Right lobe of liver (tissue), 4 donors: ENCODE measurements around the gene ADARB2.

Source experiments
- CTCF ChIP-seq, 4 donors: fragments of 200-600 bp in 3 of 4; fragments of 450-650 bp in 1 of 4; IDR thresholded peaks; one replicate each; pipeline versions ENCODE4 v1.5.1 to v1.8.0; 2016 to 2022; ENCODE audit warnings: antibody characterized with exemption in 4 of 4, mild to moderate bottlenecking in 2 of 4
- POLR2A ChIP-seq: fragments of 450-650 bp; IDR thresholded peaks from one replicate; pipeline ENCODE4 v1.6.1; 2017; ENCODE audit warnings: antibody characterized with exemption, mild to moderate bottlenecking
- donor health status: DM: no; HTN: no; CAD: no.
- donor health status: DM: no; HTN: no; CAD: no.
- donor health status: DM: no; HTN: yes; CAD: no.

- TF ChIP-seq CTCF (IDR thresholded peaks at IDR 0.05) (no peak), POLR2A (no peak)
These were observed 65.1 kb downstream of the ADARB2 start for GRCh38 chr10:1672001-1672781.
